ENCODE data around the gene NIBAN1.
"Not testable (repeated sequence)": the region's sequence is repeated elsewhere in the genome, so short reads cannot be mapped to it uniquely, and the experiment has no call there.

Gene NIBAN1, protein sequence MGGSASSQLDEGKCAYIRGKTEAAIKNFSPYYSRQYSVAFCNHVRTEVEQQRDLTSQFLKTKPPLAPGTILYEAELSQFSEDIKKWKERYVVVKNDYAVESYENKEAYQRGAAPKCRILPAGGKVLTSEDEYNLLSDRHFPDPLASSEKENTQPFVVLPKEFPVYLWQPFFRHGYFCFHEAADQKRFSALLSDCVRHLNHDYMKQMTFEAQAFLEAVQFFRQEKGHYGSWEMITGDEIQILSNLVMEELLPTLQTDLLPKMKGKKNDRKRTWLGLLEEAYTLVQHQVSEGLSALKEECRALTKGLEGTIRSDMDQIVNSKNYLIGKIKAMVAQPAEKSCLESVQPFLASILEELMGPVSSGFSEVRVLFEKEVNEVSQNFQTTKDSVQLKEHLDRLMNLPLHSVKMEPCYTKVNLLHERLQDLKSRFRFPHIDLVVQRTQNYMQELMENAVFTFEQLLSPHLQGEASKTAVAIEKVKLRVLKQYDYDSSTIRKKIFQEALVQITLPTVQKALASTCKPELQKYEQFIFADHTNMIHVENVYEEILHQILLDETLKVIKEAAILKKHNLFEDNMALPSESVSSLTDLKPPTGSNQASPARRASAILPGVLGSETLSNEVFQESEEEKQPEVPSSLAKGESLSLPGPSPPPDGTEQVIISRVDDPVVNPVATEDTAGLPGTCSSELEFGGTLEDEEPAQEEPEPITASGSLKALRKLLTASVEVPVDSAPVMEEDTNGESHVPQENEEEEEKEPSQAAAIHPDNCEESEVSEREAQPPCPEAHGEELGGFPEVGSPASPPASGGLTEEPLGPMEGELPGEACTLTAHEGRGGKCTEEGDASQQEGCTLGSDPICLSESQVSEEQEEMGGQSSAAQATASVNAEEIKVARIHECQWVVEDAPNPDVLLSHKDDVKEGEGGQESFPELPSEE

DNA sequence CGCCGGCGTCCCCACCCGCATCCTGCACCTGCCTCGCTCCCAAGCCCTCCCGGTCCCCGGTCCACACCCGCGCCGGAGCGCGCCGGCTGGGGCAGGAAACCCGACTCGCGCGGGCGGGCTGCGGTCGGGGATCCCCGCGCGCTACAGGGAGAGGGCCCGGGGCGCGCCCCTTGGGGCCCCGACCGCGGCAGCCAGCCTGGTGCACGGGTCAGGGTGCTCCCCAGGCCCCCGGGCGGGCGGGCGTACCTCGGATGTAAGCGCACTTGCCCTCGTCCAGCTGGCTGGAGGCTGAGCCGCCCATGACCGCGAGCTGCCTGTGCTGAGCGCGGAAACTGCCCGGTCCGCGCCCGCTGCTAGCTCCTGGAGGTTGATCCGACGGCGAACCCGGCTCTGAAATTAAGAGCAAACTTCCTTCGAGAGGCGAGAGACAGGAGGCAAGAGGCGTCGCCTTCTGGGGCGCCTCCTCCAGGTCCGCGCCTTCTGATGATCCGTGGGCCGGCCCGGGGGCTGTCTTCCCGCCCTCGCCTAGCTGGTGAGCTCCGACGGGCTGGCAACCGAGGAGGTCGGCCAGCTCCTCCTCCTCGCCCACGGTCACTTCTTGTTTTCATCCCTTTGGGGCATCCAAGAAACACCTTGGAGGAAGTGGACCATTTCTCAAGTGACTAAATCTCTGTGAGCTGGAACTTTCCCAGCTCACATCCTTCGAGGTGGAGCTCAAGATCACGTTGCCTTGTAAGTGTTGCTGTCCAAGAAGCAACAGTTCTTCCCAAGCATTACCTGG is at the start of gene NIBAN1:
TSS of gene NIBAN1 (minus strand) at position 453 of the 781 bp plus-strand sequence. CDS start at position 301, 152 bp downstream.
- peak; percentile 79 for DNase-seq

DNA sequence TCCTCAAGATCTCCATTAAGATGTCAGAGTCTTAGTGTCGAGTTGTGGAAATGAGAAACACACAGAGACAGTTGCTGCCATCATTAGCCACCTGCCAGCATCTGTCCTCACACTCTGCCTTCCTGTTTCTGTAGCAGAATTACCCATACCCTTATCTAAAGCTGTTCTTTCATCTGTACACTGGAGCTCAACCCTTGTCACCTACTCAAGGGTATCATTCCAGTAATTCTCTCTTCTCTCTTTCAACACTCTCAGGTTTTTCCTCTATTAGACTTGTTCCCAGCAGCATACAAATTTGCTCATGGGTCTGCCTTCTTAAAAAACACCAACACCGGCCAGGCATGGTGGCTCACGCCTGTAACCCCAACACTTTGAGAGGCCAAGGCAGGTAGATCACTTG is 43.7 kb upstream of the NIBAN1 start:
- DNase-seq, result no peak

DNA sequence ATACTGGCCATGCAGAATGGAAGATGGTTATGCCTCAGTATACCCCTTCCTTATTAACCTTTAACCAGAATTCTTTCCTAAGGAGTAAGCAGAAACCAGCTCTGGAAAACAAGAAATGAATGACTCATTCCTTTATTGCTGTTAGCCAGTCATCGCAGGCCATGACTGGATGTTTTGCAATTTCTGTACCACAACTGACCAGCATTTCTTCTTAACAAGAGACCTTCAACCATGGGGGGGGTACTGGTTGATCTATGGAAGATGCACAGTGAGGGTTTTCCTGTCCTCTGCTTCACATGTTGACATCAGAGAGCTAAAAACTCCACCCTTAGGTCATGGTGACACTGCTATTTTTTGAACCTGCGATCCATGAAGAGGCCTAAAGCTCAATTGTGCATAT is 43.0 kb upstream of the NIBAN1 start:
- no peak for DNase-seq

DNA sequence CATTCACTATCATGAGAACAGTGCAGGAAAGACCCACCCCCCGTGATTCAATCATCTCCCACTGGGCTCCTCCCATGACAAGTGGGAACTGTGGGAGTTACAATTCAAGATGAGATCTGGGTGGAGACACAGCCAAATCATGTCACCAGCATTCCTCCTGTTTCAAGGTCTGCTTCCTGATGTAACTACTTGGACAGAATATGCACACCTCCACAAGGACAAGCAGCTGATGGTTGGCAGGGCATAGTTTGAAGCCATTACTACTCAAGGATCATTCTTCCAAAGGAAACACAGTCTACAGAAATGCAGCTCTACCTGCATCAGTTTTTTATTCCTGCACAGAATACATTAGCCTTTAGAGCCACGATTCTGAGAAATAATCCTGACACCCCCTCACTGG is 42.6 kb upstream of the NIBAN1 start:
- no peak for DNase-seq

DNA sequence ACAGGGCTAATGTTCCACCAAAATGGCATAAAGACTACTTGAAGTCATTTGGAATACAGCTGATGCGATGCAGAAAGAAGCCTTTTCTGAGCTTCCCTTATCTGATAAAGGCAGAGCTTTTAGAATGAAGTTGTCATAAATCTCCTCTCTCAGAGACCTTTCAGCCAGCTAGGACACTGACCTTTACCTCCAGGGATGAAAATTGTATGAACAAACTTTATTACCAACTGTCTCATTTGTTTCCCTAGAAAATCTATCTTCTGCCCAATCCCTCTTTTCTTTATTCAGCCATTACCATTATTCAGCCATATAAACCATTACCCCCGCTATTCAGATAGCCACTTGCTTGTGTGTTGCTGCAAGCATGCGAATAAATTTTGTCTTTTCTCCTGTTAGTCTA is 41.3 kb upstream of the NIBAN1 start:
- DNase-seq, result no peak

DNA sequence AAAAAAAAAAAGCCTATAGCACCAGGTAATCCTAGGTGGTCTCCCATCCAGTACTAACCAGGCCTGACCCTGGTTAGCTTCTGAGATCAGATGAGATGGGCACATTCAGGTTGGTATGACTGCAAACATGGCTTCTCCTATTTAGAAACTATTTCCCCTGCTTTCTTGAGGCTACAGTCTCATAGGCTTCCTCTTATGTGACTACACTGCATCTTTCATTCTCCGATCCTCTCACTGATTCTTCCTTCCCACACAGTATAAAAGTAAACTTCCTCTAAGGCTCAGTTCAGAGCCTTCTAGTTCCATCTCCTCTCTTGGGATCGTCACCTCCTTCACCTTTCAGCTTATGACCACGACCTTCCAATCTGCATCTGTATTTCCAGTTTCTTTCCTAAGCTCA is 40.6 kb upstream of the NIBAN1 start:
- DNase-seq, result no peak

DNA sequence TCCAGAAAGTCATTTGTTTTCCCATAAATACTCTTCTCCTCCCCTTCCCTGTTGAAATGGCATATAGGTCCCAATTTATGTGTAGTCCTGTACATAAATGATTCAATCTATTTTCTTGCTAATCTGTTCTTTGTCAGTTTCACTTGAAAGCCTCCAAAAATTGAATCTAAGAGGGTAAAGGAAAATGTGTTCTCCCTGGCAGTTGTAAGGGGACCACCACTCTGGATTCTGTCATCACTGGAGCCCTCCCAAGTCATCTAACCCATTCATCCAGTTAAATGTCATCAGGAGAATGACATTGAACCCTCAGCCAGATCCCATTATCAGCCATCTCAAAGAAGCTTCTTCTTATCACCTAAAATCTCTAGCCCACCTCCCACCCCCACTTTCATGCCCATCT is 36.1 kb upstream of the NIBAN1 start:
- DNase-seq, result no peak

DNA sequence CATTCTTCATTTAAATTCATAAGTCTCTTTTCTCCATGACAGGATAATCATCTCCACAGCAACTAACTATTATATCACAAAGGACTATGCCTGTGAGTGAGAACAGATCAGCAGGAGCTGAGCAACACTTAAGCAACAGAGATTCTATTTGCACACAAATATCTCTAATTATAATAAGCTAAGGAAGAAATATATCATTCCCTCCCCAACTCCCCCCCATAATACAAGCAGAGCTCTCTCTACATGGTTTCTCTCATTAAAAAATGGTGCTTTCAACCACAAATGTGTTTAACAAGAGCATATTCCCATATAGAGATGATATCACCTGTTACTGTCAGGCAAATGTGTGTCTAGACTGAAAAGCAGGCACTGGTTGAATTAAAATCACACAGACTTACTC is 34.5 kb upstream of the NIBAN1 start:
- no peak for DNase-seq

DNA sequence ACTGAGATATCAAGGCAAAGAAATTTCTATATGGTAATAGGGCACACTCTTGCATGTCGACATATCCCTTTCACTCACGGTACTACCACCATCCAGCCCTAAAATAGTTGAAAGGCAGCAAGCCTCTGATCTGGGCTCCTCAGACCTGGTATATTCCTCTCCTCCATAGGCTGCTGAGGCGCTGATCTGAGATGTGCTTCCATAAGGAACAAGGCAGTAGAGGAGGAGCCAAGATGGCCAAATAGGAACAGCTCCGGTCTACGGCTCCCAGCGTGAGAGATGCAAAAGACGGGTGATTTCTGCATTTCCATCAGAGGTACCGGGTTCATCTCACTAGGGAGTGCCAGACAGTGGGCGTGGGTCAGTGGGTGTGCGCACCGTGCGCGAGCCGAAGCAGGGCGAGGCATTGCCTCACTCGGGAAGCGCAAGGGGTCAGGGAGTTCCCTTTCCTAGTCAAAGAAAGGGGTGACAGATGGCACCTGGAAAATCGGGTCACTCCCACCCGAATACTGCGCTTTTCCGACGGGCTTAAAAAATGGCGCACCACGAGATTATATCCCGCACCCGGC is 27.1 kb upstream of the NIBAN1 start:
- DNase-seq, result not testable (repeated sequence)

DNA sequence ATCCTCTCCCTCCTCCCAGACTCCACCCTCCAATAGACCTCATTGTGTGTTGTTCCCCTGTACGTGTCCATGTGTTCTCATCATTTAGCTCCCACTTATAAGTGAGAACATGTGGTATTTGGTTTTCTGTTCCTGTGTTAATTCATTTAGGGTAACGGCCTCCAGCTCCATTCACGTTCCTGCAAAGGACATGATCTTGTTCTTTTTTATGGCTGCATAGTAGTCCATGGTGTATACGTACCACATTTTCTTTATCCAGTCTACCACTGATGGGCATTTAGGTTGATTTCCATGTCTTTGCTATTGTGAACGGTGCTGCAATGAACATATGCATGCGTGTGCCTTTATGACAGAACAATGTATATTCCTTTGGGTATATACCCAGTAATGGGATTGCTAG is 25.7 kb upstream of the NIBAN1 start:
- not testable (repeated sequence) for DNase-seq

DNA sequence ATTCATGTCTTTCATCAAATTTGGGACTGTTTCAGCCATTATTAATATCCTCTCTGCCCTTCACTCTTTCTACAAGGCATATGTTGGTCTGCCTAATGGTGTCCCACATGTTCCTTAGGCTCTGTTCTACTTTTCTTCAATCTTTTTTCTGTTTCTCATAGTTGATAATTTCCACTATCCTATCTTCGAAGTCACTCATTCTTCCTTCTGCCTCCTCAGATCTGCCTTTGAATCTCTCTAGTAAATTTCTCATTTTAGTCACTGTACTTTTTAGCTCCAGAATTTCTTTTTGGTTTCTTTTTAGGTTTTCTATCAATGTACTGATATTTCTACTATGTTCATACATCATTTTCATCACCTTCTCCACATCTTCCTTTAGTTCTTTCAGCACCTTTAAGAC is 20.0 kb upstream of the NIBAN1 start:
- no peak for DNase-seq

DNA sequence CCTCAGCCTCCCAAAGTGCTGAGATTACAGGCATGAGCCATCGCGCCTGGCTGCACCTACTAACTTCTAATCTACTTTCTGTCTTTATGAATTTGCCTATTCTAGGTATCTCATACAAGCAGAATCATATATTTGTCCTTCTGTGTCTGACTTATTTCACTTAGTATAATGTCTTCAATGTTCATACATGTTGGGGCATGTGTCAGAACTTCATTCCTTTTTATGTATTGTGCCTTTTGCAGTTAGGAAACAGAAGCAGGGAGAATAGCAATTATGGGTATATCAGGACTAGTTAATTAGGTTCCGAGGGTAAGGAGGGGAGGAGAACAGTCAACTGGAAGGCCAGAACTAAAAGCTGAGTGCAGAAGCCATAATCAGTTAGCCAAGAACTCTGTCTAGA is 18.0 kb upstream of the NIBAN1 start:
- DNase-seq, result no peak

DNA sequence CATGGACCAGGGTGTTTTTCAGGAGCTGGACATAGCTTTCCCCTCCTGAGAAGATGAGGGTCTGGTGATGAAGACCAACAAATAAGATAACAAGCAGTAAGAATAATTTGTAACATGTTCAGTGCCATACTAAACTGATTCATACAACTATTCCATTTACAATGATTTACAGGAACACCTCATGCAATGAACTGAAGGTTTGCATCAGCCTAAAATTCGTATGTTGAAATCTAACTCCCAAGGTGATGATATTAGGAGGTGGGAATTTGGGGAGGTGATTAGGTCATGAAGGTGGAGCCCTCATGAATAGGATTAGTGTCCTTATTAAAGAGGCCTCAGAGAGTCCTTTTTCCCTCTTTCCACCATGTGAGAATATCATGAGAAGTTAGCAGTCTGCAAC is 15.9 kb upstream of the NIBAN1 start:
- DNase-seq, result no peak

DNA sequence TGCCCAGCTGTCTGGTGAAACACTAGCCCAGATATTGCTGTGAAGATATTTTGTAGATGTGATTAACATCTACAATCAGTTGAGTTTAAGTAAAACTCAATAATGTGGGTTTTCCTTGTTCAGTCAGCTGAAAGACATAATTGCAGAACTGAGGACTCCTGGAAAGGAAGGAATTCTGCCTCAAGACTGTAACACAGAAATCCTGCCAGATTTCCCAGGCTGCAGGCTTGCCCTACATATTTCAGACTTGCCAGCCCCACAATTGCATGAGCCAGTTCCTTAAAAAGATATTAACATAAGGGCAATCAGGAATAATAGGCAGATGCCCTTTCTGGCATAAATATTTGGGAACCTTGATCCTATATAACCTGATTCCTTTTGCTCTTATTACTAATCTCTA is 14.2 kb upstream of the NIBAN1 start:
- no peak for DNase-seq

DNA sequence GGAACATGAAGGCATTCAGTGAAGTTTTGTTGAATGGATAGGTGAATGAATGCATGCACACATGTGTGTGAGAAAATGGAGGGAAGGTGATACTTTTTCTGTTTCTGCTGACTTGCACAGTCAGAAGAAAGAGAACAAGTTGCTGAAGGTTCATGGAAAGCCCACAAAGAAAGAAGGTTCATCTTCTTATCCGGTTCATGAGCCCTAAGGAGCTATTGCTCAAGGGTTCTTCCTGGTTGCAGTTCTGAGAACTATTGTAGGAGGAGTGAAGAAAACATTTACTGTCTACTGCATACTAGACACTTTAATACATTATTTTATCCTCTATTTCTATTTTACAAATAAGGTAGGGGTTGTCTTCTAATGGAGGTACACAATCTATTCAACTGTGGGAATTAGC is 13.4 kb upstream of the NIBAN1 start:
- no peak for DNase-seq

DNA sequence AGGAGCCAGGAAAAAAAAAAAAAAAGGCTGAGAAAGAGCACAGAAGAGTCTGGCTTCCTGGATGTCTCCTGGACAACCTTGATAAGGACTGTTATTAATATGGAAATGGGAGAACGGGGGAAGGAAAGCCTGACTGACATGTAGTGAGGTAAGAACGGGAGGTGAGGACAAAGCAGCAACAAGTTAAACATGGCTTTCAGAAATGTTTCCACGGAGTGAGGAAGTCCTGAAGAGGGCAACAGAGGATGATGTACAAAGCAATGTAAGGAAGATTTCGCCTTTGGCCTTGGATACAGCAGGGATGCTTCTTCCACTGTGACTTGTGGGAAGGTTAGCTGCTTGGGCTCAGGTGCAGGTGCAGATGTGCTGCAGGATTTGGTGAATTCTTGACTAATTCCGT is 11.9 kb upstream of the NIBAN1 start:
- no peak for DNase-seq

DNA sequence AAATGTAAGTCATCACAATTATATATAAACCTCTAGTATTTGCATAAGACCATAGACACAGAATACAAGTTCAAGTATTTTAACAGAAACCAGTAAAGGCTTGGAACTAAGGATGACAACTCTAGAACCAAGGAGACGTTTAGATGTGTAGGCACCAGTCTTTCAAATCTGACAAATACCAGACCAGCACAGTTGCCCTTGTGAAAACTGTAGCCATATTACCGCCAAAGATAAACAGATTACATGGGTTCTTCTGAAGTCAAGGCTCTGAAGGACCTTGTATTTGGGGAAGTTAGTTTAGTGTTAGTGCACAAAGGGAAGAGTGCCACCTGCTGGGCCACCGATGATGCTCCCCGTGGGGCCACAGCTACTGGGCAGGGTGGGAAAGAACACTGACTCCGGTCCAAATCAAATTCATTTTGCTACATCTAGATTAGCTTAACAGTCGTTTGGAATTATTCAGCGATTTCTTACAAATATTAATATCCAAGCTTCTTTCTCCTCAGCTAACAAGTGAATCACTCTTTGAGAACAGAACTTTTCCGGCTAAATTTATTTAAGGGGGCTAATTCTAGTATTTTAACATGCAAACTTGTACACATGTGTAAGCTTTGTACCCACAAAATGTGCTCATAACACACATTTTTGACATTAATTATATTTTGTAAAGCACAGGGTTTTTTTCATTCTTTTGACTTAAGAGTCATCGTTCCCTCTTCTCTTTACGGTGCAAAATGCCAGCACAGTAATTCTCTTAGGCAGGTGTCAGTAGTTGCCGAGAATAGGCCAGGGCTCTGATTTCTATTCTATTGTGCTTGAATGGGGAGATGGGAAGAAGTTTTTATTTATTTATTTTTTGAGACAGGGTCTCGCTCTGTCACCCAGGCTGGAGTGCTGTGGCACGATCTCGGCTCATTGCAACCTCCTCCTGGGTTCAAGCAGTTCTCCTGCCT is 8.0 kb upstream of the NIBAN1 start:
- peak; percentile 80 for DNase-seq

DNA sequence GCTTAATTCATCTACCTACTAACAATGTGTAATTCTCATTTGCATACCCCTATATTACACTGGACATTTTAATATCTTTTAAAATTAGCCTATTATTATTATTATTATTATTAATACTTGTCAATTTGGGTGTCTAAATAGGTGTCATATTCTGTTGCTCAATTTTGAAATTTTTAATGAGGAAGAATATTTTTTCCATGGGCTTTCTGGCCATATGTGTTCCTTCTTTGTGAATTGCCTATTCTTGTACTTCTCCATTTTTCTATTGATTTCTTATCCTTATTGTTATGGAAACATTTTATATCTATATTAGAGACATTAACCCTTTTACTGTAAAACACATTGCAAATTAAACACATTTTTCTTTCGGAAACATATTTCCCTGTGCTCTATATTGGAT is 6.4 kb upstream of the NIBAN1 start:
- DNase-seq, result no peak

DNA sequence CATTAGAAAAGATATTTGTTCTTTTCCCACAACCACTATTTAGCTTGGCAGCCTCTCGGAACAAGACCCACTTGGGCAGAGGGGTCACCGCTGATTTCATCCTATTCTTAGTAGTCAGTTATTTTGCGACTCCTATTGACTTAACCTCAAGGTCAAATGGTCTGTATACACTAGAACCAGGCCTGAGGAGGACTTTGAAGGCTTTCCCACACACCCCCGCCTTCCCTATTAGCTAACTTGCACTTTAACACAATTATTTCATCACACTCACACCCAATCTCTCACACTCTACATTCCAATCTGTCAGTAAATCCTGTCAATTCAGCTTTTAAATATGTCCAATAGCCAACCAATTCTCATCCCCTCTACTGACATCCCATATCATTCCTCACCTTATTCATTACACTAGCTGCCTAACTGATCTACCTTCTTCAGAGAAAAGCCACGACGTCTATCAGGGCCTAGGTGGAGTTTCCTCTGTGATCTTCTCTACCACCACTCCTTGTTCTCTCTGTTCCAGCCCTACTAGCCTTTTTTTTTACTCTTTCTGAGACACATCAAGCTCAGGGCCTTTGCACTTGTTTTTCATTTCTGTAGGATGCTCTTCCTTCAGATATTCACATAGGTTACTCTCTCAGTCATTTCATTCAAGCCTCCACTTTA is 1.0 kb upstream of the NIBAN1 start:
- no peak for DNase-seq

DNA sequence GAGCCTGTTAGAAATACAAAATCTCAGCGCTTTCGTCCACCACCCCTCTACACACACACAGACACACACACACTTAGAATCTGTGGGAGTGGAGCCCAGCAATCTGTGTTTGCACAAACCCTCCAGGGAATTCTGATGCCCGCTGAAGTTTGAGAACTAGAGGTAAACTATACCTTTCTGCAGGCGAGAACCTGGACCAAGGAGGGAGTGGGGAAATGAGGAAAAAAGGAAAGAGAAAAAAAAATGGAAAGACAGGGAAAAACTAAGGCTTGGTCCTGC is 468 bp upstream of the NIBAN1 start:
- DNase-seq, result no peak

DNA sequence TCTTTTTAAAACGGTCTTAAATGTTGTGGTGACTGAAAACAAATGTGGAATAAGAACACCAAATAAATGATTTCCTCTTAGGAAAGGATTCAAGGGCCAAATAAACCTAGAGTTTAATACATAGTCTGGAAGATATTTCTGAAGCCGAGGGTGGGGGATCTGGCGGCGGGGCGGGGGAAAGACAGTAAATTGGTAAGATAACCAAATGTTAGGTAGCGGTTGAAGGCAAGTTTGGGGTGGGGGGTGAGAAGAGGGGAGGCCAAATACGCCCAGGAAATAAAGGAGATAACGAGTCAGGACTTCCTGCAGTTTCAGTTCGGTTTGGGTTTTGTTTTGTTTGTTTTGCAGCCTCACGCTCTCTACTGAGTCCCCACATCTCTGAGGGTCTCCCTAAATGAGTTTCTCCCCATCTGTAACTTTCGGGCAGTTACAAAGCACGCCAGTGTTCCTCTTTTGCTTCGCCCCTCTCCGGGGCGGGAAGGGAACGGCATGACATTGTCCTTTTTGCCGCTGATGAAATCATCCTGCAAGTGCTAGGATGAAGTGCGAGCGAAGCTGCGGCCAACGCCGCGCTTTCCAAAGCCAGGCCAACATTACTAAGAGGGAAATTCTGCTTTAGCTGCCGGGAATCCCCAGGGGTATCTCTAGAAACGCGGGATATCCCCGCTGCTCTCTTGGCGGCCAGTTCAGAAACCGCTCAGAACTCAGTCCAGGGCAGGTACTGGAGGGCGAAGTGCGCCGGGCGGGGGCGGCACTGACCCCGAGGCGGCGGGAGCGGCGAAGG is 844 bp downstream of the NIBAN1 start:
- DNase-seq, result no peak

Data from activated CD4-positive, CD25-positive, alpha-beta regulatory T cell treated with anti-CD3 and anti-CD28 coated beads, Interleukin-2, amount 50 U/mL, for 72 hours (primary cell).